ENCODE data around the gene ARHGAP44. TPM values are rescaled to one million over a fixed set of nuclear protein-coding genes. Genes with fewer than 3 reads are reported as not detected.

The ARHGAP44 gene
- polyA plus RNA-seq, 1 experiment: 0.40 TPM

- TF ChIP-seq, protein P1, sequence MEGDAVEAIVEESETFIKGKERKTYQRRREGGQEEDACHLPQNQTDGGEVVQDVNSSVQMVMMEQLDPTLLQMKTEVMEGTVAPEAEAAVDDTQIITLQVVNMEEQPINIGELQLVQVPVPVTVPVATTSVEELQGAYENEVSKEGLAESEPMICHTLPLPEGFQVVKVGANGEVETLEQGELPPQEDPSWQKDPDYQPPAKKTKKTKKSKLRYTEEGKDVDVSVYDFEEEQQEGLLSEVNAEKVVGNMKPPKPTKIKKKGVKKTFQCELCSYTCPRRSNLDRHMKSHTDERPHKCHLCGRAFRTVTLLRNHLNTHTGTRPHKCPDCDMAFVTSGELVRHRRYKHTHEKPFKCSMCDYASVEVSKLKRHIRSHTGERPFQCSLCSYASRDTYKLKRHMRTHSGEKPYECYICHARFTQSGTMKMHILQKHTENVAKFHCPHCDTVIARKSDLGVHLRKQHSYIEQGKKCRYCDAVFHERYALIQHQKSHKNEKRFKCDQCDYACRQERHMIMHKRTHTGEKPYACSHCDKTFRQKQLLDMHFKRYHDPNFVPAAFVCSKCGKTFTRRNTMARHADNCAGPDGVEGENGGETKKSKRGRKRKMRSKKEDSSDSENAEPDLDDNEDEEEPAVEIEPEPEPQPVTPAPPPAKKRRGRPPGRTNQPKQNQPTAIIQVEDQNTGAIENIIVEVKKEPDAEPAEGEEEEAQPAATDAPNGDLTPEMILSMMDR (IDR thresholded peaks at IDR 0.05; ENCODE audit: insufficient read depth, low read depth, low read length): no peak
- POLR2A ChIA-PET: no interaction called here
- CTCF ChIA-PET: no interaction called here
- DNase-seq (ENCODE audit: low read depth): no peak
- Histone ChIP-seq H3K27me3 (ENCODE audit: control insufficient read depth, insufficient read depth, low read length) (no peaks in the 10 kb centered on the region), H3K4me3 (ENCODE audit: low read depth, low read length) (no peak overlapping the region), H3K36me3 (ENCODE audit: control insufficient read depth, insufficient read depth, low read length) (no peaks in the 10 kb centered on the region)
These were observed 170.1 kb downstream of the ARHGAP44 start for GRCh38 chr17:12959441-12959840.

GRCh38 chr17:12961655-12962054 lies 172.4 kb downstream of the ARHGAP44 start:
- ChIA-PET POLR2A (no interaction called here), CTCF (no interaction called here)
- Histone ChIP-seq H3K36me3 (ENCODE audit: control insufficient read depth, insufficient read depth, low read length) (no peaks in the 10 kb centered on the region), H3K4me3 (ENCODE audit: low read depth, low read length) (no peak overlapping the region), H3K27me3 (ENCODE audit: control insufficient read depth, insufficient read depth, low read length) (no peaks in the 10 kb centered on the region)
- TF ChIP-seq, protein P1 (IDR thresholded peaks at IDR 0.05; ENCODE audit: insufficient read depth, low read depth, low read length): no peak
- DNase-seq (ENCODE audit: low read depth): no peak

- POLR2A ChIA-PET: no interaction called here
- Histone ChIP-seq H3K36me3 (ENCODE audit: control insufficient read depth, insufficient read depth, low read length) (no peaks in the 10 kb centered on the region), H3K27me3 (ENCODE audit: control insufficient read depth, insufficient read depth, low read length) (no peaks in the 10 kb centered on the region), H3K4me3 (ENCODE audit: low read depth, low read length) (no peak overlapping the region)
- CTCF ChIA-PET: interaction anchor here (1.3 kb wide), 1 partner anchor 17 kb away, joined by 3 read pairs; no protein-coding TSS in a partner anchor
- DNase-seq (ENCODE audit: low read depth): no peak
- TF ChIP-seq, protein P1 (IDR thresholded peaks at IDR 0.05; ENCODE audit: insufficient read depth, low read depth, low read length): no peak
These were observed 174.2 kb downstream of the ARHGAP44 start for GRCh38 chr17:12963505-12963904.

- POLR2A ChIA-PET: no interaction called here
- no peaks in the 10 kb centered on the region for H3K27me3 ChIP-seq (ENCODE audit: control insufficient read depth, insufficient read depth, low read length)
- no peaks in the 10 kb centered on the region for H3K36me3 ChIP-seq (ENCODE audit: control insufficient read depth, insufficient read depth, low read length)
- H3K4me3 ChIP-seq (ENCODE audit: low read depth, low read length): no peak overlapping the region
- CTCF ChIA-PET: no interaction called here
- TF ChIP-seq, protein P1 (IDR thresholded peaks at IDR 0.05; ENCODE audit: insufficient read depth, low read depth, low read length): no peak
- no peak for DNase-seq (ENCODE audit: low read depth)
These were observed 174.9 kb downstream of the ARHGAP44 start for GRCh38 chr17:12964162-12964561.

DNA sequence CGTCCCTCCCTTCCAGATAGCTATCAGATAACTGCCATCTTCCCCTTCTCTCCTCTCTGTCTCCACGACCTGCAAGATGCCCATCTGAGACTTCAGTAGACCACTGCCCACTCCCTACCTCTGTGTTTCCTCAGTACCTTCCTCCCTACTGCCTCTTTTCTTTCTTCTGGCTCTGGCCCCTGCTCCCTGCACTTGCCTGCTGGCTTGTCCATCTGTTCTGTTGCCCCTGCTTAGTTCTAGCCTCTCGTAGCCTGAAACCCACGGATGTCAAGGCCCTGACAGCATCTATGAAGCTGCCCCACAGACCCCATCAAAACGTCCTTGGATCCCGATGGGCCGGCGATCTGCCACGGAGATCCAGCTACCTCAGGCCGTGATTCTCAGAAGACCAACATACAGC lies 175.5 kb downstream of the ARHGAP44 start:
- ChIA-PET CTCF (no interaction called here), POLR2A (no interaction called here)
- no peak overlapping the region for H3K4me3 ChIP-seq (ENCODE audit: low read depth, low read length)
- no peaks in the 10 kb centered on the region for H3K27me3 ChIP-seq (ENCODE audit: control insufficient read depth, insufficient read depth, low read length)
- DNase-seq (ENCODE audit: low read depth): no peak
- TF ChIP-seq, protein P1 (IDR thresholded peaks at IDR 0.05; ENCODE audit: insufficient read depth, low read depth, low read length): no peak
- no peaks in the 10 kb centered on the region for H3K36me3 ChIP-seq (ENCODE audit: control insufficient read depth, insufficient read depth, low read length)

Measured in BJ (cell line).